GM20000 (cell line): ENCODE measurements around the gene BRD2.

Experiments used
- DNase-seq: peaks from one replicate; pipeline ENCODE4 v3.0.0; 2012; ENCODE audit warnings: low spot score
- TF ChIP-seq, protein P1 (sequence below): IDR thresholded peaks from 2 replicates; pipeline ENCODE4 v1.5.1; 2012; ENCODE audit warnings: mild to moderate bottlenecking, control low read depth; ENCODE audit errors: extremely low read depth, missing control alignments

BRD2 gene

DNA sequence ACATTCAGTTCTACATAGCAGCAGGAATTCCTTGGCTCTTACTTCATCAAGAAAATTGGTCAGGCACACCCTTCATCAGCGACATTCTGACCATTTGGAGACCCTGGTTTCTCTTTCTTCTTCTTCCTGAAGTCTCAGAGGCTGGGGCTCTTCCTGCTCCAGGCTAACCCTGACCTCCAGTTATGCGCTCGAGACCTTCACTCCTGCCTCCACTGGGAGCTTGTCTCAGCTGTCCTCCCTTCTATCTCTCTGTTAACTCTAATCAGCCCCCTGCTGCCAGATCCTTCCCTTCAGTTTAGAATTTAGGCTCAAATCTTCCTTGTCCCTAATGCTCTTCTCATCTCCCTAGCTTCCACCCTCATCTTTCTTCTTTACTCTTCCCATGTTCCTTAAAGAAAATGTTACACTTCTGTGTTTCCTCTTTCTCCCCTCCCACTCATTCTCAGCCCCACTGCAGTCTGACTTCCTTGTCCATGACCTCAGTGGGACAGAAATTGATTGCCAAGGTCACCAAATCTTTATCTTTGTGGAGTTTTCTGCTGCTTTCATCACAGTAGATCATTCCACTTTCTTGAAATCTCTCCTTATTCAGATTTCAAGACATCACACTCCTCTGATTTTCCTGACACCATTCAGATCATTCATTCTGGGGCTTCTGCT lies 49.4 kb downstream of the BRD2 start:
- TF ChIP-seq, protein P1, sequence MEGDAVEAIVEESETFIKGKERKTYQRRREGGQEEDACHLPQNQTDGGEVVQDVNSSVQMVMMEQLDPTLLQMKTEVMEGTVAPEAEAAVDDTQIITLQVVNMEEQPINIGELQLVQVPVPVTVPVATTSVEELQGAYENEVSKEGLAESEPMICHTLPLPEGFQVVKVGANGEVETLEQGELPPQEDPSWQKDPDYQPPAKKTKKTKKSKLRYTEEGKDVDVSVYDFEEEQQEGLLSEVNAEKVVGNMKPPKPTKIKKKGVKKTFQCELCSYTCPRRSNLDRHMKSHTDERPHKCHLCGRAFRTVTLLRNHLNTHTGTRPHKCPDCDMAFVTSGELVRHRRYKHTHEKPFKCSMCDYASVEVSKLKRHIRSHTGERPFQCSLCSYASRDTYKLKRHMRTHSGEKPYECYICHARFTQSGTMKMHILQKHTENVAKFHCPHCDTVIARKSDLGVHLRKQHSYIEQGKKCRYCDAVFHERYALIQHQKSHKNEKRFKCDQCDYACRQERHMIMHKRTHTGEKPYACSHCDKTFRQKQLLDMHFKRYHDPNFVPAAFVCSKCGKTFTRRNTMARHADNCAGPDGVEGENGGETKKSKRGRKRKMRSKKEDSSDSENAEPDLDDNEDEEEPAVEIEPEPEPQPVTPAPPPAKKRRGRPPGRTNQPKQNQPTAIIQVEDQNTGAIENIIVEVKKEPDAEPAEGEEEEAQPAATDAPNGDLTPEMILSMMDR: no peak
- no peak for DNase-seq

GRCh38 chr6:33018418-33018817 lies 50.0 kb downstream of the BRD2 start:
- TF ChIP-seq, protein P1: no peak

DNA sequence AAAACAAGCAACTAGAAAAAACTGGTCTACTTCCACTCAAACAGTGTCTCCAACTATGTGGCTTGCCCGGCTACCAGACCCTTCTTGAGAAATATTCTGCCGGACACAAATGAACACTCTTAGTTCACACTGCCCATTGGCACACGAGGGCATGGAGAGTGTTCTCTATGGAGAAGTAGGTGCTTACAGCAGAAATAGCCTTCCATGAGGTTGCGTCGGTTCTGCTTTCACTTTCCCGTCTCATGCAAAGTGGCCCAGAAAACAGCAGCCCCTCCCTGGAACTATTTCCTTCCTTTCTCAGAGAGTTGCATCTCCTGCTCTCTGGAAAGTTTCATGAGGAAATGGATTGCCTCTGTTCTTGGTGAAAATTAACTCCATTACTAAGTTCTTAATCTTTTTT lies 50.5 kb downstream of the BRD2 start:
- TF ChIP-seq, protein P1: no peak
- peak; percentile 71 for DNase-seq

More at GRCh38 chr6:33018418-33018817, 50.0 kb downstream of the BRD2 start:
- DNase-seq: no peak

DNA sequence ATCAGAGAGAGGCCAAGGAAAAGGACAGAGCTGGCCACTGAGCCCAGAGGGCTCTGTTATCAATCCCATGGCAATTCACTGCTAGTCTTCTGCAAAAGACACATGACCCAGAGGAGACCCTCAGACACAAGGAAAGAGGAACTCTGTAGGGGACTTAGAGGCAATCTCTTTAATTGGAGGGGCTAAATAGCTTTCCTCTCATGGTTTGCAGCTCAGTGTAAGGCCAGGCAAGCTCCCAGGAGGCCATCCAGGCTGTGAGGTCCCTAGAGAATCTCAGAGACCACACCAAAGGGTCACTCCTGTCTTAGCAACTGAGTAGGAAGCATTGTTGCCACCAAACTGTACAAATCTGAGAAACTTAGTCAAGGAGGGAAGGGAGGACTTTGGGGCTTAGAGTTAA lies 51.0 kb downstream of the BRD2 start:
- TF ChIP-seq, protein P1: no peak

DNA sequence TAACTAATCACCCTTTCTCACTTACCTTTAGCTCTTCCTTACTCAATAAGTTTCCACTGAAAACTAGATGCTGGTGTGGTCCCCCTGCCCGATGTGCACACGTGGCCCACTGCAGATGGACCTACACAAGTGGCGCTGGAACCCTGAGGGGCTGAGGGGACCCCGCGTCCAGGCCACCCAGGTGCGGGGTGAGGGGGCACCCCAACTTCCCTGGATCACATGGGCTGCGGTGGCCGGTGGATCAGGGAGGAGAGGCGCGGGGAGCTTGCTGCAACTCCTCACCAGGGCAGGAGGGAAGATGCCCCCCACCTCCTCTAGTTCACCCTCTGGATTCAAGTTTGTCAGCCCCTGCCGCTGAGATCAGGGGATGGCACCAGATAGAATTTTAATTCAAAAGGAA lies 53.5 kb downstream of the BRD2 start:
- TF ChIP-seq, protein P1: no peak
- DNase-seq: no peak

More for the DNA sequence above, 51.0 kb downstream of the BRD2 start:
- no peak for DNase-seq

- DNase-seq: no peak
- TF ChIP-seq, protein P1: no peak
These were observed 55.1 kb downstream of the BRD2 start for GRCh38 chr6:33023536-33023935.

DNA sequence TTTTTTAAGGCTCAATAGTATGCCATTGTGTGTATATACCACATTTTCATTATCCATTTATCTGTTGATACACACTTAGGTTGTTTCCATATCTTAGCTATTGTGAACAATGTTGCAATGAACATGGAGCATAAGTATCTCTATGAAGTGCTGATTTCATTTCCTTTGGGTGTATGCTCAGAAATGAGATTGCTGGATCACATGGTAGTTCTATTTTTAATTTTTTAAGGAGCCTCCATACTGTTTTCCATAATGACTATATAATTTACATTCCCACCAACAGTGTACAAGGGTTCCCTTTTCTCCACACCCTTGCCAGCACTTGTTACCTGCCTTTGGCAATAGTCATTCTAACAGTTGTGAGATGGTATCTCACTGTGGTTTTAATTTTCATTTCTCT lies 56.1 kb downstream of the BRD2 start:
- TF ChIP-seq, protein P1: no peak
- DNase-seq: no peak
